Ectodermal cell (in vitro differentiated cells): ENCODE data around the gene UGT1A9. TPM values are rescaled to one million over a fixed set of nuclear protein-coding genes. Genes with fewer than 3 reads are reported as not detected.
"Not testable (repeated sequence)": the region's sequence is repeated elsewhere in the genome, so short reads cannot be mapped to it uniquely, and the experiment has no call there.

Source experiments
- H3K27ac ChIP-seq: 2 replicates; pipeline ENCODE4 v1.7.0; 2013; ENCODE audit warnings: mild to moderate bottlenecking, low read depth, low read length; ENCODE audit not compliant: insufficient read depth, poor library complexity, severe bottlenecking
- H3K27me3 ChIP-seq: 2 replicates; pipeline ENCODE4 v1.7.0; 2013; ENCODE audit warnings: mild to moderate bottlenecking, low read length; ENCODE audit not compliant: insufficient read depth, control insufficient read depth, poor library complexity, severe bottlenecking
- H3K36me3 ChIP-seq: one replicate; pipeline ENCODE4 v1.7.0; 2013; ENCODE audit warnings: low read length; ENCODE audit not compliant: control insufficient read depth, insufficient read depth
- H3K4me1 ChIP-seq: one replicate; pipeline ENCODE4 v1.7.0; 2013; ENCODE audit warnings: low read length; ENCODE audit not compliant: control insufficient read depth, insufficient read depth
- H3K4me3 ChIP-seq: 2 replicates; pipeline ENCODE4 v1.7.0; 2013; ENCODE audit warnings: low read depth, low read length, control low read depth; ENCODE audit not compliant: insufficient read depth
- H3K9me3 ChIP-seq: 2 replicates; pipeline ENCODE4 v1.7.0; 2013; ENCODE audit warnings: mild to moderate bottlenecking, low read length, moderate library complexity; ENCODE audit not compliant: control insufficient read depth
- WGBS, 2 experiments: methylation state at CpG; one replicate each; pipeline ENCODE4 v1.1.7; 2013; ENCODE audit warnings: missing lambda C conversion rate in 2 of 2; 5-methylcytosine and 5-hydroxymethylcytosine counted together
- polyA plus RNA-seq, 4 experiments: library from polyadenylated mRNA; stranded (reverse); fragments of 50-300 nt; gene quantifications; one replicate each; pipeline ENCODE4 v1.2.3, GENCODE V29; 2013

Gene UGT1A9
- polyA plus RNA-seq (2013, experiment 1 of 4): not detected
- not detected for polyA plus RNA-seq (2013, experiment 2 of 4)
- not detected for polyA plus RNA-seq (2013, experiment 3 of 4)
- polyA plus RNA-seq (2013, experiment 4 of 4): not detected

GRCh38 chr2:233671290-233672161 lies at the start of gene UGT1A9:
Gene UGT1A9, plus strand, starts transcription at chr2:233671898. Its CDS starts 37 bp downstream, at chr2:233671935.
- H3K36me3 ChIP-seq: no peaks in the 10 kb centered on the region
- H3K4me1 ChIP-seq: no peaks in the 10 kb centered on the region
- H3K27me3 ChIP-seq: no peaks in the 10 kb centered on the region
- WGBS, 2 experiments: 93 to 94% methylated on average over 5 of the region's 5 CpGs
- H3K27ac ChIP-seq: no peak within 1 kb of the TSS
- H3K9me3 ChIP-seq: no peaks in the 10 kb centered on the region
- H3K4me3 ChIP-seq: no peak within 1 kb of the TSS

- no peak overlapping the region for H3K4me3 ChIP-seq
- no peaks in the 10 kb centered on the region for H3K4me1 ChIP-seq
- WGBS, 2 experiments: 74 to 78% methylated on average over 5 of the region's 5 CpGs
These were observed 44.2 kb upstream of the UGT1A9 start for GRCh38 chr2:233627331-233628025.

GRCh38 chr2:233636306-233636705 lies 35.4 kb upstream of the UGT1A9 start, which contains the start of gene UGT1A10:
Gene UGT1A10, plus strand, starts transcription at chr2:233636448. Its CDS starts 75 bp downstream, at chr2:233636523.
- not testable (repeated sequence) for H3K9me3 ChIP-seq, H3K27ac ChIP-seq, H3K36me3 ChIP-seq, H3K4me3 ChIP-seq, H3K27me3 ChIP-seq, H3K4me1 ChIP-seq
- WGBS, 2 experiments: 93 to 95% methylated on average over 10 of the region's 10 CpGs

More at GRCh38 chr2:233627331-233628025, 44.2 kb upstream of the UGT1A9 start:
- Histone ChIP-seq H3K36me3 (no peaks in the 10 kb centered on the region), H3K9me3 (no peaks in the 10 kb centered on the region), H3K27me3 (no peaks in the 10 kb centered on the region), H3K27ac (no peak overlapping the region)

- Histone ChIP-seq H3K27ac (no peak overlapping the region), H3K4me3 (no peak overlapping the region), H3K4me1 (no peaks in the 10 kb centered on the region), H3K27me3 (no peaks in the 10 kb centered on the region), H3K9me3 (no peaks in the 10 kb centered on the region), H3K36me3 (no peaks in the 10 kb centered on the region)
- WGBS, 2 experiments: 88 to 94% methylated on average over 4 to 5 of the region's 5 CpGs
These were observed 32.9 kb upstream of the UGT1A9 start for GRCh38 chr2:233638836-233639235.

GRCh38 chr2:233639860-233640259 lies 31.8 kb upstream of the UGT1A9 start:
- H3K36me3 ChIP-seq: no peaks in the 10 kb centered on the region
- no peaks in the 10 kb centered on the region for H3K27me3 ChIP-seq
- H3K27ac ChIP-seq: no peak overlapping the region
- no peaks in the 10 kb centered on the region for H3K4me1 ChIP-seq
- no peaks in the 10 kb centered on the region for H3K9me3 ChIP-seq
- H3K4me3 ChIP-seq: no peak overlapping the region

GRCh38 chr2:233643128-233643527 lies 28.6 kb upstream of the UGT1A9 start:
- no peaks in the 10 kb centered on the region for H3K9me3 ChIP-seq
- H3K27ac ChIP-seq: no peak overlapping the region
- H3K4me1 ChIP-seq: no peaks in the 10 kb centered on the region
- no peaks in the 10 kb centered on the region for H3K36me3 ChIP-seq
- WGBS, 2 experiments: 91 to 95% methylated on average over 1 of the region's 1 CpG
- no peaks in the 10 kb centered on the region for H3K27me3 ChIP-seq
- no peak overlapping the region for H3K4me3 ChIP-seq

- not testable (repeated sequence) for H3K36me3 ChIP-seq
- WGBS, 2 experiments: 90 to 94% methylated on average over 3 of the region's 3 CpGs
These were observed 25.7 kb upstream of the UGT1A9 start for GRCh38 chr2:233646033-233646432.

GRCh38 chr2:233650981-233651380 lies 20.7 kb upstream of the UGT1A9 start:
- WGBS, 2 experiments: 92 to 96% methylated on average over 2 to 3 of the region's 4 CpGs
- H3K9me3 ChIP-seq: no peaks in the 10 kb centered on the region
- no peaks in the 10 kb centered on the region for H3K36me3 ChIP-seq
- no peak overlapping the region for H3K4me3 ChIP-seq
- no peaks in the 10 kb centered on the region for H3K27me3 ChIP-seq
- H3K4me1 ChIP-seq: no peaks in the 10 kb centered on the region
- no peak overlapping the region for H3K27ac ChIP-seq

More at GRCh38 chr2:233646033-233646432, 25.7 kb upstream of the UGT1A9 start:
- H3K4me1 ChIP-seq, H3K27ac ChIP-seq, H3K9me3 ChIP-seq, H3K4me3 ChIP-seq, H3K27me3 ChIP-seq: not testable (repeated sequence)

GRCh38 chr2:233651430-233651829 lies 20.3 kb upstream of the UGT1A9 start:
- H3K4me3 ChIP-seq: no peak overlapping the region
- no peaks in the 10 kb centered on the region for H3K27me3 ChIP-seq
- no peak overlapping the region for H3K27ac ChIP-seq
- 93 to 98% methylated on average over 2 of the region's 2 CpGs for WGBS, 2 experiments
- H3K9me3 ChIP-seq: no peaks in the 10 kb centered on the region
- no peaks in the 10 kb centered on the region for H3K36me3 ChIP-seq
- H3K4me1 ChIP-seq: no peaks in the 10 kb centered on the region

- Histone ChIP-seq H3K4me1 (no peaks in the 10 kb centered on the region), H3K27ac (no peak overlapping the region), H3K36me3 (no peaks in the 10 kb centered on the region), H3K4me3 (no peak overlapping the region), H3K9me3 (no peaks in the 10 kb centered on the region), H3K27me3 (no peaks in the 10 kb centered on the region)
- 87 to 88% methylated on average over 5 of the region's 6 CpGs for WGBS, 2 experiments
These were observed 17.2 kb upstream of the UGT1A9 start for GRCh38 chr2:233654501-233654900.
